B cell (primary cell): Measurements from ENCODE around the gene ZNF579. TPM values are rescaled to one million over a fixed set of nuclear protein-coding genes. Genes with fewer than 3 reads are reported as not detected.

Experiments used
- ATAC-seq: fragments of 200-7000 bp; cut with Tn5 transposase; one replicate; pipeline ENCODE4 v1.10.0; 2021; ENCODE audit warnings: low read depth, mild to moderate bottlenecking, moderate number of reproducible peaks, moderate library complexity
- CTCF ChIA-PET: fragments of 350-600 bp; sonication (Branson Sonifier 250); formaldehyde crosslinking; loops from one replicate; lab custom pipeline; 2021; ENCODE audit warnings: antibody characterized with exemption, inconsistent platforms; lab: Charles Lee
- POLR2A ChIA-PET: fragments of 350-600 bp; sonication (Branson Sonifier 250); formaldehyde crosslinking; loops from one replicate; lab custom pipeline; 2021; ENCODE audit warnings: antibody characterized with exemption; lab: Charles Lee
- DNase-seq: peaks from one replicate; pipeline ENCODE4 v3.0.0; 2013
- H2AFZ ChIP-seq: 2 replicates; pipeline ENCODE4 v1.6.1; 2012; ENCODE audit warnings: mild to moderate bottlenecking, low read depth, low read length; ENCODE audit not compliant: insufficient read depth, poor library complexity, severe bottlenecking
- H3K27ac ChIP-seq, 2 donors: 1 replicate in 1 of 2; 2 replicates in 1 of 2; pipeline ENCODE4 v1.5.1; 2012 to 2013; ENCODE audit warnings: low read length in 2 of 2, mild to moderate bottlenecking in 2 of 2, moderate library complexity in 1 of 2
- H3K27me3 ChIP-seq, 4 experiments: fragments of 200-600 bp in 1 of 4; sonication (generic) in 1 of 4; replicated peaks in 1 of 4; 1 replicate in 2 of 4; 2 replicates in 2 of 4; pipeline versions ENCODE4 v1.6.1 to v1.7.0; 2013 to 2016; ENCODE audit warnings: low read length in 3 of 4, mild to moderate bottlenecking in 2 of 4, mixed read lengths in 1 of 4, moderate library complexity in 1 of 4; ENCODE audit not compliant: insufficient read depth in 4 of 4, control insufficient read depth in 3 of 4; ENCODE audit errors: control extremely low read depth in 1 of 4
- H3K36me3 ChIP-seq, 2 experiments: replicated peaks in 1 of 2; 1 replicate in 1 of 2; 2 replicates in 1 of 2; pipeline versions ENCODE4 v1.6.1 to v1.7.1; 2013; ENCODE audit warnings: low read length in 1 of 2; ENCODE audit not compliant: insufficient read depth in 2 of 2, control insufficient read depth in 1 of 2; ENCODE audit errors: control extremely low read depth in 1 of 2, extremely low read depth in 1 of 2
- H3K4me1 ChIP-seq, 2 donors: fragments of 200-600 bp in 1 of 2; sonication (generic) in 1 of 2; 1 replicate in 1 of 2; 2 replicates in 1 of 2; pipeline versions ENCODE4 v1.5.1 to v1.6.1; 2013 to 2017; ENCODE audit warnings: low read length in 2 of 2; ENCODE audit not compliant: control insufficient read depth in 2 of 2, insufficient read depth in 2 of 2
- H3K4me2 ChIP-seq: replicated peaks from 2 replicates; pipeline ENCODE3; 2012; ENCODE audit warnings: mild to moderate bottlenecking, low read depth, low read length; ENCODE audit not compliant: poor library complexity, severe bottlenecking
- H3K4me3 ChIP-seq, 5 experiments: fragments of 200-600 bp in 1 of 5; sonication (generic) in 1 of 5; 1 replicate in 3 of 5; 2 replicates in 2 of 5; pipeline versions ENCODE4 v1.5.1 to v1.7.0; 2011 to 2016; ENCODE audit warnings: low read length in 4 of 5, mild to moderate bottlenecking in 4 of 5, low read depth in 2 of 5, control low read depth in 1 of 5, moderate library complexity in 1 of 5; ENCODE audit not compliant: insufficient read depth in 1 of 5; ENCODE audit errors: control extremely low read depth in 1 of 5, extremely low read depth in 1 of 5
- H3K79me2 ChIP-seq: fragments of 200-600 bp; sonication (generic); one replicate; pipeline ENCODE4 v1.6.0; 2016; ENCODE audit warnings: low read length; ENCODE audit not compliant: control insufficient read depth, insufficient read depth
- H3K9ac ChIP-seq: fragments of 200-600 bp; sonication (generic); 2 replicates; pipeline ENCODE4 v1.6.1; 2017; ENCODE audit warnings: mild to moderate bottlenecking, low read length, moderate library complexity
- H3K9me3 ChIP-seq, 3 donors: one replicate each; pipeline versions ENCODE4 v1.6.1 to v1.7.1; 2013; ENCODE audit warnings: low read length in 2 of 3; ENCODE audit not compliant: control insufficient read depth in 2 of 3, insufficient read depth in 1 of 3; ENCODE audit errors: control extremely low read depth in 1 of 3
- H4K20me1 ChIP-seq: 2 replicates; pipeline ENCODE4 v1.6.0; 2012; ENCODE audit warnings: mild to moderate bottlenecking, low read length; ENCODE audit not compliant: insufficient read depth, control insufficient read depth, poor library complexity, severe bottlenecking
- H3K27ac Mint-ChIP-seq: one replicate; pipeline ENCODE4 v1.8.0; 2021; ENCODE audit warnings: mixed read lengths
- H3K27me3 Mint-ChIP-seq: one replicate; pipeline ENCODE4 v1.8.0; 2021; ENCODE audit warnings: mixed read lengths
- H3K4me1 Mint-ChIP-seq: one replicate; pipeline ENCODE4 v1.8.0; 2021; ENCODE audit warnings: mixed read lengths
- H3K4me3 Mint-ChIP-seq: one replicate; pipeline ENCODE4 v1.8.0; 2021; ENCODE audit warnings: mixed read lengths
- H3K9me3 Mint-ChIP-seq: one replicate; pipeline ENCODE4 v1.8.0; 2022; ENCODE audit warnings: mixed read lengths; ENCODE audit not compliant: insufficient read depth
- CTCF ChIP-seq: fragments of 200-600 bp; IDR thresholded peaks from one replicate; pipeline ENCODE4 v1.8.0; 2022; ENCODE audit warnings: antibody characterized with exemption, mild to moderate bottlenecking
- EZH2 ChIP-seq: IDR thresholded peaks from 2 replicates; pipeline ENCODE4 v1.6.1; 2012; ENCODE audit warnings: borderline replicate concordance, low read depth, mild to moderate bottlenecking, moderate library complexity, low read length; ENCODE audit not compliant: insufficient read depth, poor library complexity, severe bottlenecking
- WGBS: methylation state at CpG from one replicate; pipeline ENCODE4 v1.1.5; 2013; ENCODE audit warnings: missing lambda C conversion rate; ENCODE audit not compliant: insufficient coverage; 5-methylcytosine and 5-hydroxymethylcytosine counted together
- intact Hi-C: fragments of 100-400 bp; cut with micrococcal nuclease; formaldehyde crosslinking; loops from one replicate; pipeline ENCODE4 v1.10.0; 2022
- polyA plus RNA-seq: library from polyadenylated mRNA; depleted of rRNA; stranded (reverse); fragments of >200 nt; gene quantifications from 2 replicates; pipeline ENCODE4 v1.2.3, GENCODE V29; 2012
- total RNA-seq, 2 donors: library from RNA; stranded (reverse); fragments of 120-200 nt in 1 of 2; gene quantifications; 1 replicate in 1 of 2; 2 replicates in 1 of 2; pipeline versions ENCODE4 v1.2.3 to v1.2.4, GENCODE V29; 2013 to 2022

Gene ZNF579
- total and polyA plus RNA-seq, 2 donors (not counting 1 experiment from before 2014, with no cell fraction given), result 3.7 to 10.3 TPM

GRCh38 chr19:55614711-55615542 lies 34.3 kb upstream of the ZNF579 start:
- peaks cover 44% of the 10 kb centered on the region for H3K79me2 ChIP-seq
- H3K9ac ChIP-seq, result no peak overlapping the region
- no peak overlapping the region for H2AFZ ChIP-seq
- peaks cover 0 to 16% of the 10 kb centered on the region in 2 experiments for H3K36me3 ChIP-seq
- no peaks in the 10 kb centered on the region for H3K27me3 Mint-ChIP-seq
- peaks cover 28% of the 10 kb centered on the region for H3K4me1 Mint-ChIP-seq
- no peak overlapping the region for H3K27ac Mint-ChIP-seq
- no peak for DNase-seq
- intact Hi-C loops, result no loop called here
- H3K4me3 ChIP-seq, result no peak overlapping the region
- ATAC-seq, result no peak
- ChIA-PET CTCF (interaction anchor here (1.0 kb wide), 1 partner anchor 8 kb away, joined by 3 read pairs; no protein-coding TSS in a partner anchor), POLR2A (no interaction called here)
- H3K9me3 Mint-ChIP-seq, result no peaks in the 10 kb centered on the region
- no peak overlapping the region for H3K4me3 Mint-ChIP-seq
- H3K4me1 ChIP-seq, result peaks cover 14 to 18% of the 10 kb centered on the region in 2 donors
- H3K9me3 ChIP-seq, result no peaks in the 10 kb centered on the region
- no peak overlapping the region for H3K27ac ChIP-seq
- 99% methylated on average over 87 of the region's 98 CpGs for WGBS
- H3K4me2 ChIP-seq, result no peak overlapping the region
- TF ChIP-seq CTCF, result no peak
- TF ChIP-seq EZH2, result no peak
- no peaks in the 10 kb centered on the region for H3K27me3 ChIP-seq
- peaks cover 40% of the 10 kb centered on the region for H4K20me1 ChIP-seq
